HFFc6 (cell line): ENCODE measurements around the gene SETBP1. TPM values are rescaled to one million over a fixed set of nuclear protein-coding genes. Genes with fewer than 3 reads are reported as not detected.
A peak's percentile ranks its signal among the peaks of the same experiment; 100 is the strongest.

Experiments
- DNase-seq: peaks from one replicate; pipeline ENCODE4 v3.0.0-alpha.2; 2018
- H3K27ac Mint-ChIP-seq: 2 replicates; pipeline ENCODE4 v1.8.0; 2020; ENCODE audit warnings: mild to moderate bottlenecking, mixed read lengths
- H3K27me3 Mint-ChIP-seq: 2 replicates; pipeline ENCODE4 v1.8.0; 2021; ENCODE audit warnings: mild to moderate bottlenecking, moderate library complexity, mixed read lengths; ENCODE audit not compliant: insufficient read depth
- H3K36me3 Mint-ChIP-seq: 2 replicates; pipeline ENCODE4 v1.8.0; 2021; ENCODE audit warnings: low read depth, mixed read lengths
- H3K4me1 Mint-ChIP-seq: 2 replicates; pipeline ENCODE4 v1.8.0; 2020; ENCODE audit warnings: low read depth, mixed read lengths
- H3K4me3 Mint-ChIP-seq: 2 replicates; pipeline ENCODE4 v1.8.0; 2020; ENCODE audit warnings: mild to moderate bottlenecking, moderate library complexity, mixed read lengths
- H3K9me3 Mint-ChIP-seq: 2 replicates; pipeline ENCODE4 v1.8.0; 2020; ENCODE audit warnings: mild to moderate bottlenecking, mixed read lengths
- total RNA-seq, 6 experiments: library from RNA; stranded (reverse); fragmentation: NEBNext Ultra II Directional; extraction: Animal tissue kit (Norgen Biotek cat#: 25700); gene quantifications; 2 replicates in 1 of 6; 3 replicates in 5 of 6; pipeline ENCODE4 v1.2.3, GENCODE V29; 2021
- TF ChIP-seq, protein P1 (sequence below): fragments of 200-600 bp; sonication (generic); IDR thresholded peaks from 2 replicates; pipeline ENCODE4 v1.5.0; 2021; ENCODE audit warnings: antibody characterized with exemption, mild to moderate bottlenecking

SETBP1 gene
- total RNA-seq, 6 experiments from 2014 or later, result 0.03 to 0.40 (median 0.09) TPM

DNA sequence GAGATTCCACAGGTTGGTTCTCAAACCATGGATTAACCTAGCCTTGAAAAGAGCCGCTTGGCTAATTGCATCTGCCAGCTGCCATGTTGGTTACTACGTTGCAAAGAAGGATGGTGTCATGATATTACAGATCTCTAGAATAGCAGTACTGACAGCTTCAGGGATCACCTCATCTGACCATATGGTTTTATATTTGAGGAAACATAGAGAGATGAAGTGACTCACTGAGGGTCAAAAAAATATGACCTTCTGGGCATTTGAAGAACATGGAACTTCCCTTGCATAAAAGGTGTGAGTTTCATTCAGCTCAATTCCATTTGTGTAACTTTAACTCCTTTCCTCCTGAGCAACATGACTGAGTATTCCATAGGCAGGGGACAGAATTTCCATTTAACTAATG is 242.3 kb downstream of the SETBP1 start:
- Mint-ChIP-seq H3K9me3 (no peaks in the 10 kb centered on the region), H3K4me3 (no peak overlapping the region), H3K36me3 (no peaks in the 10 kb centered on the region), H3K27ac (no peak overlapping the region), H3K4me1 (peaks cover 7% of the 10 kb centered on the region; the same call in 1 of the 2 replicates), H3K27me3 (no peaks in the 10 kb centered on the region; the same call in 1 of the 2 replicates)
- TF ChIP-seq, protein P1, sequence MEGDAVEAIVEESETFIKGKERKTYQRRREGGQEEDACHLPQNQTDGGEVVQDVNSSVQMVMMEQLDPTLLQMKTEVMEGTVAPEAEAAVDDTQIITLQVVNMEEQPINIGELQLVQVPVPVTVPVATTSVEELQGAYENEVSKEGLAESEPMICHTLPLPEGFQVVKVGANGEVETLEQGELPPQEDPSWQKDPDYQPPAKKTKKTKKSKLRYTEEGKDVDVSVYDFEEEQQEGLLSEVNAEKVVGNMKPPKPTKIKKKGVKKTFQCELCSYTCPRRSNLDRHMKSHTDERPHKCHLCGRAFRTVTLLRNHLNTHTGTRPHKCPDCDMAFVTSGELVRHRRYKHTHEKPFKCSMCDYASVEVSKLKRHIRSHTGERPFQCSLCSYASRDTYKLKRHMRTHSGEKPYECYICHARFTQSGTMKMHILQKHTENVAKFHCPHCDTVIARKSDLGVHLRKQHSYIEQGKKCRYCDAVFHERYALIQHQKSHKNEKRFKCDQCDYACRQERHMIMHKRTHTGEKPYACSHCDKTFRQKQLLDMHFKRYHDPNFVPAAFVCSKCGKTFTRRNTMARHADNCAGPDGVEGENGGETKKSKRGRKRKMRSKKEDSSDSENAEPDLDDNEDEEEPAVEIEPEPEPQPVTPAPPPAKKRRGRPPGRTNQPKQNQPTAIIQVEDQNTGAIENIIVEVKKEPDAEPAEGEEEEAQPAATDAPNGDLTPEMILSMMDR, result no peak
- no peak for DNase-seq

DNA sequence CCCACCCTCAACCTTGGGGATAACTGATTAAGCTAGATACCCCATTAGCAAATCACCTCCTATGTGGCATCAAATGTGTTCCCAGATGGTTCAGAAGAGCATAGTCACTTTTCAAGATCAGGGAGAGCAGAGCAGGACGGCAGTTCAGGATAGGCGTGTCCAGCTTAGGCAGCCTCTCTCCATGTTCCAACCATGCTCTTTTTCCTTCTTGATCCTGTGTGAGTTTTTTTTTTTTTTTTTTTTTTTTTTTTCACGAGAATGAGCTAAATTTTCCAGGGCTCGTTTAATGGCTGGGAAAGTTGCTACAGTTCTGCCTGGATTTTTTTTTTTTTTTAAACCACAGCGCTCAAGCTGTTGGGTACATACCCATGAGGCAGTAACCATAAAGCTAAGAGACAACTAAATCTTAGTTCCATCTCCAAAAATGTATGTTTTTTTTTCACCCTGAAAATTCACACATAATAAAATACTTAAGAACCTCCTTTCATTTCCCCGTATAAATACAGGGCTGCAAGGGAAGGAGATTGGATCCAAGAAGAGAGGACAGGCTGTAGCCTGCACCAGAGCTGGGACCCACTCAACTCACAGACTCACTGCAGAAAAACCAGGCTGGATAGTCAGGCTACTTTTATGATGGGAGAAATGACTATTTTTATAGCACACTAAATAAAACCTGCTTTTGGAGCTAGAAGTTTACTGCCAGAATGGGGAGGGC is 244.3 kb downstream of the SETBP1 start:
- no peaks in the 10 kb centered on the region for H3K9me3 Mint-ChIP-seq
- no peak overlapping the region for H3K27ac Mint-ChIP-seq
- no peak for DNase-seq
- no peaks in the 10 kb centered on the region for H3K36me3 Mint-ChIP-seq
- no peak overlapping the region for H3K4me3 Mint-ChIP-seq
- no peaks in the 10 kb centered on the region; the same call in 1 of the 2 replicates for H3K27me3 Mint-ChIP-seq
- H3K4me1 Mint-ChIP-seq, result peaks cover 7% of the 10 kb centered on the region; the same call in 1 of the 2 replicates
- TF ChIP-seq, protein P1, result no peak

DNA sequence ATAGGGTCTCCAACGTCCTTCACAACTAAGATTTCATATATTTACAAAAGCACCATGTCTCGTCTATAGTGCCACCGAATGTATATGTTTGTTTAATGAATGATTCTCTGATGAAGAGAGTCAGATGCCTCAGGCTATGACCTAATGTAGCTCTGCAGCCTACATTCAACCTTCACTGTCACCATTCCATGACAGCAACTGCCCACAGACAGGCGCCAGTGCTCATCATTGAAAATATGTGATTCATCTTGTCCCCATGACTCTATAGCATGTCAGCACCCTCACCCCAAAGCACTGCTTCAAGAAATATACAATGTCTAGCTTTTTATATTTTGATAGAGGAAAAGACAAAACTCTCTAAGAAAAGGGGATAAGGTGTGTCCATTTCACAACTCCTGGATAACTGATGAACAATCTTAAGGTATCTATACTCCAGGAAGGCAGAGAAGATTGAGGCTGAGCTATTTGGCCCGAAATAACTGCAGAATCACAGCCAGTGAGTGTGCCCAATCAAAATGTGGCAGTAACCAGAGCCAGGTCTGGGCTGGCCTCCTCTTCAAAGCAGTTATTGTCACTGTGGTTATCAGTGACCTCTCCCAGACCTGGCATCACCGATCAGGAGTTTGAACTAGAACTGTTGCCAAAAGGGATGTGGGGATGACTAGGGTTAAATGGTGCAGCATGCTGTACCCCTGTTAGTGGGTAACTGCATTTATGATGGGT is 246.6 kb downstream of the SETBP1 start:
- DNase-seq, result peak; percentile 22
- no peak overlapping the region for H3K4me3 Mint-ChIP-seq
- peaks cover 7% of the 10 kb centered on the region; the same call in 1 of the 2 replicates for H3K4me1 Mint-ChIP-seq
- H3K27me3 Mint-ChIP-seq, result no peaks in the 10 kb centered on the region; the same call in 1 of the 2 replicates
- H3K27ac Mint-ChIP-seq, result no peak overlapping the region
- TF ChIP-seq, protein P1, result no peak
- no peaks in the 10 kb centered on the region for H3K36me3 Mint-ChIP-seq
- peaks cover 10% of the 10 kb centered on the region for H3K9me3 Mint-ChIP-seq

DNA sequence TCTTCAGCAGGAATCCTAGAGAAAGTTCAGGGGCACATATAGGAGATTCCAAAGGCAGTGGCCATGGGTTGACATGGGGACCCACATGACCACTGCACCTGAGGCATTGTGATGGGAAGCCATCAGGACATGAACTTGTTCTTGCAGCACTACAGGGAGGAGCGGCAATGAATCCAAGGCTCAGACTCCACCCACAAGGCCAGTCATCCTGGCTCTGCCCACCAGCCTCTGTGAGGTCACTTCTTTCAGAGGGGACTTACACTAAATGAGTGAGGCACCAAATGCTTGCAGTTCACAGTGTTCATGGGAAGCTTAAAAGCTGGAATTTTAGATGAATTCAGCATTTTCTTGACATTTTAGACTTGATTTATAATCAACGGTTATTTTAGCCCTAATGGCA is 254.2 kb downstream of the SETBP1 start:
- H3K9me3 Mint-ChIP-seq, result peaks cover 21% of the 10 kb centered on the region
- TF ChIP-seq, protein P1, result no peak
- H3K27me3 Mint-ChIP-seq, result peaks cover 10% of the 10 kb centered on the region; the same call in 1 of the 2 replicates
- no peak for DNase-seq
- no peak overlapping the region for H3K4me3 Mint-ChIP-seq
- no peak overlapping the region for H3K27ac Mint-ChIP-seq
- no peaks in the 10 kb centered on the region for H3K36me3 Mint-ChIP-seq
- no peaks in the 10 kb centered on the region for H3K4me1 Mint-ChIP-seq

DNA sequence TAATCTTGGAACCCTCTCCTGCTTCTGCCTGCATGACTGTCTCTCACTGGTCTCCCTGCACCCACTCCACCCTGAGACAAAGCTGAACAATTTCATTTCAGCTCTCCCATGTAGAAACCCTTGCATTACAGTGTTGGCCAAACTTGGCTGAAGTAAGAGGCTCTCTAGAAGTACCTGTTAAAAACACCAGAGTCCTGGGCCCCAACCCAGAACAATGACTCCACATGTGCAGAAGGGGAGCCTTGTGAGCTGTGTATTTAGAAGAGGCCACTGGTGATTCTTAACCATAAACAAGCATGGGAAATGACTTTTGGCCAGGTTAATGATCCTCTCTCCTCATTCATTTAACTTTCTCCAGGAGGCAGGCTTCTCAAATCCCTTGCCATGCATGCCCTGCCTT is 254.8 kb downstream of the SETBP1 start:
- TF ChIP-seq, protein P1, result no peak
- no peak for DNase-seq
- Mint-ChIP-seq H3K4me3 (no peak overlapping the region), H3K4me1 (no peaks in the 10 kb centered on the region), H3K9me3 (peaks cover 21% of the 10 kb centered on the region), H3K36me3 (no peaks in the 10 kb centered on the region), H3K27me3 (peaks cover 10% of the 10 kb centered on the region; the same call in 1 of the 2 replicates), H3K27ac (no peak overlapping the region)
